A549 (cell line): Measurements from ENCODE around the gene ZMYND8.

Experiments used
- CHD4 ChIP-seq: fragments of 200-600 bp; sonication (generic); IDR thresholded peaks from 2 replicates; pipeline ENCODE4 v1.6.1; 2016; ENCODE audit warnings: antibody characterized with exemption, mild to moderate bottlenecking, borderline replicate concordance
- EHMT2 ChIP-seq: fragments of 200-600 bp; sonication (generic); IDR thresholded peaks from 2 replicates; pipeline ENCODE4 v1.6.1; 2016; ENCODE audit warnings: antibody characterized with exemption, low read depth, mild to moderate bottlenecking, moderate library complexity
- ELK1 ChIP-seq: fragments of 150-350 bp; IDR thresholded peaks from 2 replicates; pipeline ENCODE4 v1.6.1; 2014; ENCODE audit warnings: low read depth, mild to moderate bottlenecking, low read length
- EP300 ChIP-seq, 2 experiments: fragments of >200 bp; sonication (Bioruptor Twin); formaldehyde crosslinking; IDR thresholded peaks; 2 replicates in 1 of 2; 3 replicates in 1 of 2; pipeline ENCODE4 v1.6.1; 2016 to 2017
- NFE2L2 ChIP-seq: fragments of 150-350 bp; conservative IDR thresholded peaks from 2 replicates; pipeline ENCODE4 v1.6.1; 2014; ENCODE audit warnings: low read length
- NR3C1 ChIP-seq: fragments of >200 bp; sonication (Bioruptor Twin); formaldehyde crosslinking; IDR thresholded peaks from 3 replicates; pipeline ENCODE4 v1.6.1; 2017
- POLR2A ChIP-seq: IDR thresholded peaks from 2 replicates; pipeline ENCODE4 v1.6.1; 2012; ENCODE audit warnings: mild to moderate bottlenecking, low read length
- TF ChIP-seq, protein P1 (sequence below): fragments of >200 bp; sonication (Bioruptor Twin); formaldehyde crosslinking; IDR thresholded peaks from 3 replicates; pipeline ENCODE4 v1.5.1; 2016

DNA sequence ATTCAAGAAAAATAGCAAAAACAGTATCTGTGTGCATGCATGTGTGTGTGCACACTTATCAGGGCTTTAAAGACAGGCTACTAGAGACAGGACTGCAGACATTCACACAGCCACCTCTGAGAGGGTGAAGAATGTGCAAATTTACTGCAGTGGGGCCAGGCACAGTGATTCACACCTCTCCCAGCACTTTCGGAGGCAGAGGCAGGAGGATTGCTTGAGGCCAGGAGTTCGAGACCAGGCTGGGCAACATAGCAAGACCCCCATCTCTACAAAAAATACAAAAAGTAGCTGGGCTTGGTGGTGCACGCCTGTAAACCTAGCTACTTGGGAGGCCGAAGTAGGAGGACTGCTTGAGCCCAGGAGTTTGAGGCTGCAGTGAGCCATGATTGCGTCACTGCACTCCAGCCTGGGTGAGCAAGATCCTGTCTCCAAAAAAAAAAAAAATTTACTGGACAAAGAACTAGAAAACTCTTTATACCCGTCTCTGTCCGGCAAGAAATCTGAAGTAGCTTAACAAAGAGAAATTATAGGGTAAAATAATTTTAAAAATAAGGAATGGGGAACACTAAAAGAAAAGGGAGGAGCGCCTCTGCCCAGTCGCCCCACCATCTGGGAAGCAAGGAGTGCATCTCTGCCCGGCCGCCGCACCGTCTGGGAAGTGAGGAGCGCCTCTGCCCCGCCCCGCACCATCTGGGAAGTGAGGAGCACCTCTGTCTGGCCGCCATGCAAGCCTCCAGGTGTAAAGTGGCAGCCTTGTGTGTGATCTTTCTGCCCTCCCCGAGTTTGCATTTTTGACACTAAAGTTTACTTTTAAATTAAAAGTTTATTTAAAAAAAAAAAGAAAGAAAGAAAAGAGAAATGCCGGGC, 105.1 kb downstream of the ZMYND8 start:
- TF ChIP-seq, protein P1, sequence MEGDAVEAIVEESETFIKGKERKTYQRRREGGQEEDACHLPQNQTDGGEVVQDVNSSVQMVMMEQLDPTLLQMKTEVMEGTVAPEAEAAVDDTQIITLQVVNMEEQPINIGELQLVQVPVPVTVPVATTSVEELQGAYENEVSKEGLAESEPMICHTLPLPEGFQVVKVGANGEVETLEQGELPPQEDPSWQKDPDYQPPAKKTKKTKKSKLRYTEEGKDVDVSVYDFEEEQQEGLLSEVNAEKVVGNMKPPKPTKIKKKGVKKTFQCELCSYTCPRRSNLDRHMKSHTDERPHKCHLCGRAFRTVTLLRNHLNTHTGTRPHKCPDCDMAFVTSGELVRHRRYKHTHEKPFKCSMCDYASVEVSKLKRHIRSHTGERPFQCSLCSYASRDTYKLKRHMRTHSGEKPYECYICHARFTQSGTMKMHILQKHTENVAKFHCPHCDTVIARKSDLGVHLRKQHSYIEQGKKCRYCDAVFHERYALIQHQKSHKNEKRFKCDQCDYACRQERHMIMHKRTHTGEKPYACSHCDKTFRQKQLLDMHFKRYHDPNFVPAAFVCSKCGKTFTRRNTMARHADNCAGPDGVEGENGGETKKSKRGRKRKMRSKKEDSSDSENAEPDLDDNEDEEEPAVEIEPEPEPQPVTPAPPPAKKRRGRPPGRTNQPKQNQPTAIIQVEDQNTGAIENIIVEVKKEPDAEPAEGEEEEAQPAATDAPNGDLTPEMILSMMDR: no peak
- TF ChIP-seq EP300 (IDR thresholded peaks at IDR 0.05) (no peak), EHMT2 (no peak), NFE2L2 (no peak), NR3C1 (no peak), POLR2A (no peak), CHD4 (no peak), ELK1 (no peak)
